ENCODE data around the gene MCRIP1. TPM values are rescaled to one million over a fixed set of nuclear protein-coding genes. Genes with fewer than 3 reads are reported as not detected.
"Not testable (repeated sequence)": the region's sequence is repeated elsewhere in the genome, so short reads cannot be mapped to it uniquely, and the experiment has no call there.

MCRIP1 gene
- polyA plus RNA-seq, 3 donors, result 60.4 to 76.8 (median 65.9) TPM

DNA sequence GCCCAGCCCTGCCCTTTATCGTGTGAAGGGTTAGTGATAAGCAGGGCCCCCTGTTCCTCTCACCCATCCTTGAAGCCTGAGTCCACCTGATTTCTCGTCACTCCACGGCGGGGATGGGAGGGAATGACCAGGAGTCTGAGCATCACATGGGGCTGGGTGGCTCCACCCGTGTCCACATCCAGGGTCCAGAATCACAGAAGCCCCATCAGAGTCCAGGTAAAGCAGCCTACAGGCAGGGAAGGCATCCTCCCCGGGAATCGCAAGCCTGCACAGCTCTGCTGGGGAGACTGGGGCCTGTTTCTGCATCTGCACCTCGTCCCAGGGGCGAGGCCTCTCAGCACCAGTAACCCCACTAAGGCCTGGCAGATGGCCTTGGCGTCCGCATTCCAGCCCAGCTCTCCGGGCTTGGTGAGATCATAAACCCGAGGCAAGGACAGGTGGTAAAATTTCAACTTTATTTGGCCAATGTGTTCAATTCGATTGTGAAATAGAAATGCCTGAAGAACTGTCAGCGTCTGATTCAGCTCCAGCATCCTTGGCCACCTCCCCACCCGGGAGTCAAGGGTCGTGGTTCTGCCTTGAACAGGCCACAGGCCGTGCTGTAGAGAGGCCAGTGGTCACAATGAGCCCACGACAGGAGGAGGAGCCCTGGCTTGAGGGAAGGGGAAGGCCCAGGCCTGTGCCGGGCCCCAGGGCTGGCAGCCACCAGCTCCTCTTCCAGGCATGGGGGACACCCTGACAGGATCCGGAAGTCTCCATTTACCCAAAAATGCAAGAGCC is 9.8 kb upstream of the MCRIP1 start:
- DNase-seq (ENCODE audit: low read depth in 3 of 3, low spot score in 2 of 3), result no peak

- DNase-seq (ENCODE audit: low read depth in 3 of 3, low spot score in 2 of 3), result no peak
Measured at GRCh38 chr17:81842378-81842724, 9.3 kb upstream of the MCRIP1 start.

DNA sequence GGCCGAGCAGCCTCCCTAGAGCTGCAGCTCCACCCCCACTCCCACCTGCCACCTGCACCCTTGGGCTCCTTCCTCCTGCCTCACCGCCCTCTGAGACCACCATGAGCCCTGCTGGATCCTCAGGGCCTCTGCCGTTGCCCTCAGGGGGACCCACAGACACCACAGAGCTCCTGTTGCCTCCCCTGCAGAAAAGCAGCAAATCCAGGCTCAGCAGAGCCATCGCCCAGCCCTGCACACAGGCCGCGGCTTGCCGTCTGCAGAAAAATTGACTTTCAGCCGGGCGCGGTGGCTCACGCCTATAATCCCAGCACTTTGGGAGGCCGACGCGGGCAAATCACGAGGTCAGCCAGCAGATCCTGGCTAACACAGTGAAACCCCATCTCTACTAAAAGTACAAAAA is 8.8 kb upstream of the MCRIP1 start:
- no peak for DNase-seq (ENCODE audit: low read depth in 3 of 3, low spot score in 2 of 3)

GRCh38 chr17:81840826-81841778 is 8.0 kb upstream of the MCRIP1 start:
- DNase-seq (ENCODE audit: low read depth in 3 of 3, low spot score in 2 of 3), result no peak

DNA sequence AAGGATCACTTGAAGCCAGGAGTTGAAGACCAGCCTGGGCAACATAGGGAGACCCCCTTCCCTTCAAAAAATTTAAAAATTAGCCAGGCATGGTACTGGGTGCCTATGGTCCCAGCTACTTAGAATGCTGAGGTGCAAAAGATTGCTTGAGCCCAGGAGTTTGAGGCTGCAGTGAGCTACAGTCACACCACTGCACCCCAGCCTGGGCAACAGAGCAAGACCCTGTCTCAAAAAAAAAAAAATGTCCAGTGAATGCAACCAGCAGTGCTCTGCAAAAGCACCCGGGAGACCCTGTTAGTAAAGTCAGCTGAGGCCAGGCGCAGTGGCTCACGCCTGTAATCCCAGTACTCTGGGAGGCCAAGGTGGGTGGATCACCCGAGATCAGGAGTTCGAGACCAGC is 7.0 kb upstream of the MCRIP1 start:
- not testable (repeated sequence) for DNase-seq (ENCODE audit: low read depth in 3 of 3, low spot score in 2 of 3)

DNA sequence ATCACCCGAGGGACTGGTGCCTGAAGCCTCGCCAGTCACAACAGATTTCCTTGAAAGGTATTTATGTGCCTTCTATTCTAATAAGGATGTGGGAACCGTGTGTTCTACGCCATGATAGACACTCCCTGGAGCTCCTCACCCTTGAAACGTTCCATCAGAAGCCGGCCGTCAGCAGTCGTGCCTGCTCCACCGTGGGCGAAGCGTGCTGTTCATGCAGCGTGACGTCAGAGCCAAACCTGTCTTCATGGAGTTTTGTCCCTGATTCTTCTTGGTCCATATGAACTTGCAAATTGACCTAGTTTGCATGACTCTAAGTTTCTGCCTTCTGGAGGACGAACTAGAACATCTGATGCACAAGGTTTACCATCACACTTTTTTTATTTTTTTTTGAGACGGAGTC is 6.2 kb upstream of the MCRIP1 start:
- DNase-seq (ENCODE audit: low read depth in 3 of 3, low spot score in 2 of 3), result no peak

GRCh38 chr17:81838753-81839255 is 5.7 kb upstream of the MCRIP1 start:
- no peak for DNase-seq (ENCODE audit: low read depth in 3 of 3, low spot score in 2 of 3)

- no peak for DNase-seq (ENCODE audit: low read depth in 3 of 3, low spot score in 2 of 3)
Measured at GRCh38 chr17:81837641-81838040, 4.5 kb upstream of the MCRIP1 start.

DNA sequence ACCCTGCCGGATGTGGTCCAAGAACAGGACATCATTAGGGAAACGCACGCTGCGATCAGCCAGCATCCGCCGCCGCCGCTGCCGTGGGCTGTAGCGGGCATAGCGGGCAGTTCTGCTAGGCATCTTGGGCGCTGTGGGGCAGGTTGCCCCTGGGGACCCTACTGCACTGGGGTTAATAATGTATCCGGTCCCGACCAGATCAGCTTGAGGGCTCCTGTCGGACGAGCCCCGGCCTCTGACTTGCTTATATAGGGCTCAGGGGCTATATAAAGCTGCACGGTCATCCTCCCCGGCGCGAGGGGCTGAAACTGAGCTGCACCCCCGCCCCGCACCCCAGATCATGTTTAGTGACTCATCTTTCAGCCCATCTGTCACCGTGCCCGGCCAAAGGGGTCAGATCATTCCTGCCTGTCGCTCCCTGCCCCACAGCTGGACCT is 1.8 kb upstream of the MCRIP1 start, which contains the start of gene PPP1R27:
PPP1R27 (minus strand) TSS at position 220 of the 437 bp plus-strand sequence; CDS start at position 123, 97 bp downstream.
- DNase-seq (ENCODE audit: low read depth in 3 of 3, low spot score in 2 of 3), result no peak

- no peak for DNase-seq (ENCODE audit: low read depth in 3 of 3, low spot score in 2 of 3)
Measured at GRCh38 chr17:81833921-81834830, 1.1 kb upstream of the MCRIP1 start.

- DNase-seq (ENCODE audit: low read depth in 3 of 3, low spot score in 2 of 3), result no peak
Measured at GRCh38 chr17:81832608-81833159, 407 bp downstream of the MCRIP1 start.

GRCh38 chr17:81831957-81832607 is 1.0 kb downstream of the MCRIP1 start:
- DNase-seq (ENCODE audit: low read depth in 3 of 3, low spot score in 2 of 3), result no peak

- no peak for DNase-seq (ENCODE audit: low read depth in 3 of 3, low spot score in 2 of 3)
Measured at GRCh38 chr17:81831563-81831956, 1.5 kb downstream of the MCRIP1 start.

- no peak for DNase-seq (ENCODE audit: low read depth in 3 of 3, low spot score in 2 of 3)
Measured at GRCh38 chr17:81829858-81830257, 3.2 kb downstream of the MCRIP1 start.

DNA sequence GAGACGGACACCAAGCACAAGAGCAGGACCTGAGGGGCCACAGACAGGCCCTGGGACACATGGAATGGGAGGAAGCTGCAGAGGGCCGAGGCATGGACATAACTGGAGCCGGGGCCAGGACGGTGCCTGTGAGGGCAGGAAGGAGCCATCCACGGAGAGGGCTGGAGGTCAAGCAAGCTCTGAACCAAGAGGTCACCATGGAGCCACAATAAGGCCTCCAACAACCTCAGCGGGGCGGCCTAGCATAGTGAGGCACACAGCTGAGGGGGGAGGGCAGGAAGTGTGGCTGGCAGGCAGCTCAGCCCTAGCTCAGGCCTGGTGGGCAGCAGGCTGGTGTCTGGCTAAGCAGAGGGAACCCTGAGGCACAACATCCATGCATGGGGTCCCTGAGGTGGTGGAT is 4.4 kb downstream of the MCRIP1 start:
- no peak for DNase-seq (ENCODE audit: low read depth in 3 of 3, low spot score in 2 of 3)

GRCh38 chr17:81825841-81826466 is 7.1 kb downstream of the MCRIP1 start:
- no peak for DNase-seq (ENCODE audit: low read depth in 3 of 3, low spot score in 2 of 3)

DNA sequence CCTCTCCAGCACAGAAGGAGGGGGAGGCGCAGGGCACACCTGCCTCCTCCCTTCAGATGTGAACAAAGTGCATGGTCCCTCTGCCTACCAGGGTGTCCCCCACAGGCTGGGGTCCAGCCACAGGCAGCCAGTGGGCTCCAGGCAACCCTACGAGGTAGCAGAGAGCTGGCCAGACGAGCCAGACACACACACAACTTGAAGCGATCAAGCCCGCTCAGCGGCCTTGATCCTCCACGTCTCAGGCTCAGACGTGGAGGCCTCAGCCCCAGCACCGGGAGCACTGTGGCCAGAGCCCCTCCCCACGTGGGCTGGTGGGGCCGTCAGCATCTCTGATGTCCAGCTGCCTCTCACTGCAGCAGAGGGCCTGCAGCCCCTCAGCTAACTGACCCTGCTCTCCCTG is 8.5 kb downstream of the MCRIP1 start:
- no peak for DNase-seq (ENCODE audit: low read depth in 3 of 3, low spot score in 2 of 3)

DNA sequence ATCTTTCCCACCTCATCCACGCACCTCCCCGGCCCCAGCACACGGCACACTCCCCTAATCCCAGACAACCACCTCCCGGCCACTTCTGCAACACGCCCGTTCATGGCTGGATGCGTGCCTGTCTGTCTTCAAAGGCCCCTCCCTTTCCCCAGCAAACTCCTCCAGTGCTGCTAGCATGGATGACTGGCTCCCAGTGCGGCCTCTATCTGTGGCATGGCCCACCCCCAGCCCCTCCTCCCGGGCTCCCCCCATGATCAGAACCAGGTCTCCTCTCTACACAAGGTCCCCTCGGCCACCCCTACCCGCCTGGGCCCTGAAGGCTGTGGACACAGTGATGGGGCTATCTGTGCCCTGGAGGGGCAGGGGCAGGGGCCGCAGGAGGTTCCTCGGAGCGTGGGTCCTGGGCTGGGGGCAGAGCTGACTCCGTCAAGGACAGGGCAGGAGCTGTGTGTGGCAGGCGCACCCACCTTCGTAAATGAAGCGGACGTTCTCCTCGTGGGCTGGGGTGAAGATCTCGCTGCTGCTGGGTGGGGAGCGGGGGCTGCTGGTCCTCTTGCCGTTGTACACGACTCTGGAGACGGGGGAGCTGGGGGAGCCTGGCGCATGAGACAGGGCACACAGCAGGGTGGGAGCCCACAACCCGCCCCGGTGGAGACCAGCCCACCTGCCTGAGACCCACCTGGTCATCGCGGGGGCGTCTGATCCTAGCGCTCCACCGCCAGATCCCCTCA is 9.1 kb downstream of the MCRIP1 start:
- DNase-seq (ENCODE audit: low read depth in 3 of 3, low spot score in 2 of 3), result no peak

All from right renal cortex interstitium (tissue), 3 donors.